SHP77 (cell line): ENCODE measurements around the gene MAMDC4.
"Not testable (repeated sequence)": the region's sequence is repeated elsewhere in the genome, so short reads cannot be mapped to it uniquely, and the experiment has no call there.

Experiments
- DNase-seq, 2 experiments: peaks; one replicate each; lab custom pipeline; 2025; lab: John Stamatoyannopoulos, UW

Gene MAMDC4

GRCh38 chr9:136825295-136826187 lies 26.6 kb upstream of the MAMDC4 start:
- no peak for DNase-seq

GRCh38 chr9:136826188-136826541 lies 26.0 kb upstream of the MAMDC4 start:
- no peak for DNase-seq

GRCh38 chr9:136826703-136827582 lies 25.2 kb upstream of the MAMDC4 start:
- DNase-seq: no peak

GRCh38 chr9:136827794-136828473 lies 24.2 kb upstream of the MAMDC4 start:
- DNase-seq: no peak

- DNase-seq: no peak
These were observed 23.5 kb upstream of the MAMDC4 start for GRCh38 chr9:136828474-136829140.

- DNase-seq: no peak
These were observed 22.7 kb upstream of the MAMDC4 start for GRCh38 chr9:136829412-136829811.

GRCh38 chr9:136829981-136830885 lies 21.9 kb upstream of the MAMDC4 start:
- no peak for DNase-seq

GRCh38 chr9:136831002-136831719 lies 21.0 kb upstream of the MAMDC4 start:
- DNase-seq: no peak

- DNase-seq: no peak
These were observed 20.4 kb upstream of the MAMDC4 start for GRCh38 chr9:136831720-136832104.

- DNase-seq: no peak
These were observed 19.6 kb upstream of the MAMDC4 start for GRCh38 chr9:136832581-136832980.

- DNase-seq: not testable (repeated sequence)
These were observed 18.6 kb upstream of the MAMDC4 start for GRCh38 chr9:136833381-136834048.

- no peak for DNase-seq
These were observed 16.8 kb upstream of the MAMDC4 start for GRCh38 chr9:136835162-136835931.

- DNase-seq: no peak
These were observed 15.9 kb upstream of the MAMDC4 start for GRCh38 chr9:136835932-136836904.

GRCh38 chr9:136837146-136837855 lies 14.8 kb upstream of the MAMDC4 start:
- no peak for DNase-seq

- DNase-seq: not testable (repeated sequence)
These were observed 14.3 kb upstream of the MAMDC4 start for GRCh38 chr9:136837856-136838277.

GRCh38 chr9:136838314-136839228 lies 13.6 kb upstream of the MAMDC4 start:
- no peak for DNase-seq
